HEK293T (cell line): ENCODE measurements around the gene MYH7.

Experiments
- BHLHE40 ChIP-seq: fragments of 450-650 bp; IDR thresholded peaks from 2 replicates; pipeline ENCODE4 v1.6.1; 2016; ENCODE audit warnings: mild to moderate bottlenecking, moderate library complexity, borderline replicate concordance
- CTBP1 ChIP-seq: fragments of 450-650 bp; IDR thresholded peaks from 2 replicates; pipeline ENCODE4 v1.6.1; 2016; ENCODE audit warnings: borderline replicate concordance
- FOXA1 ChIP-seq: fragments of 450-650 bp; IDR thresholded peaks from 2 replicates; pipeline ENCODE4 v1.6.1; 2016; ENCODE audit warnings: mild to moderate bottlenecking
- FOXK2 ChIP-seq: fragments of 450-650 bp; IDR thresholded peaks from 2 replicates; pipeline ENCODE4 v1.6.1; 2016; ENCODE audit warnings: mild to moderate bottlenecking
- FOXM1 ChIP-seq: fragments of 450-650 bp; IDR thresholded peaks from 2 replicates; pipeline ENCODE4 v1.6.1; 2017; ENCODE audit warnings: mild to moderate bottlenecking, borderline replicate concordance
- HDGF ChIP-seq: fragments of 450-650 bp; IDR thresholded peaks from 2 replicates; pipeline ENCODE4 v1.6.1; 2017; ENCODE audit warnings: antibody characterized with exemption, borderline replicate concordance
- L3MBTL2 ChIP-seq: fragments of 450-650 bp; conservative IDR thresholded peaks from 2 replicates; pipeline ENCODE4 v1.6.1; 2016; ENCODE audit warnings: mild to moderate bottlenecking
- LEF1 ChIP-seq: fragments of 450-650 bp; IDR thresholded peaks from 2 replicates; pipeline ENCODE4 v1.6.1; 2017; ENCODE audit warnings: mild to moderate bottlenecking, borderline replicate concordance
- NFRKB ChIP-seq: fragments of 450-650 bp; IDR thresholded peaks from 2 replicates; pipeline ENCODE4 v1.6.1; 2016; ENCODE audit warnings: mild to moderate bottlenecking, moderate library complexity
- PKNOX1 ChIP-seq: fragments of 450-650 bp; IDR thresholded peaks from 2 replicates; pipeline ENCODE4 v1.6.1; 2016
- SP1 ChIP-seq: fragments of 450-650 bp; IDR thresholded peaks from 2 replicates; pipeline ENCODE4 v1.6.1; 2017
- ZNF384 ChIP-seq: fragments of 450-650 bp; IDR thresholded peaks from 2 replicates; pipeline ENCODE4 v1.6.1; 2016

- TF ChIP-seq CTBP1 (no peak), SP1 (no peak), ZNF384 (no peak), FOXK2 (no peak), PKNOX1 (no peak), L3MBTL2 (no peak), FOXM1 (no peak), NFRKB (no peak), BHLHE40 (no peak), LEF1 (no peak), HDGF (no peak), FOXA1 (no peak)
Observed at GRCh38 chr14:23373041-23373440, 62.4 kb downstream of the MYH7 start.
